IPS-15b (cell line): ENCODE results near the gene ZNF438.

Source experiments
- H3K27me3 ChIP-seq: one replicate; pipeline ENCODE4 v1.6.1; 2013; ENCODE audit warnings: low read length; ENCODE audit not compliant: control insufficient read depth, insufficient read depth
- H3K36me3 ChIP-seq: one replicate; pipeline ENCODE4 v1.6.1; 2013; ENCODE audit warnings: low read length; ENCODE audit not compliant: control insufficient read depth, insufficient read depth
- H3K4me1 ChIP-seq: one replicate; pipeline ENCODE4 v1.6.1; 2013; ENCODE audit warnings: mild to moderate bottlenecking, low read length; ENCODE audit not compliant: control insufficient read depth, insufficient read depth
- H3K4me3 ChIP-seq: one replicate; pipeline ENCODE4 v1.5.1; 2013; ENCODE audit warnings: low read depth, low read length
- H3K9ac ChIP-seq: one replicate; pipeline ENCODE4 v1.6.1; 2013; ENCODE audit warnings: low read depth, mild to moderate bottlenecking, low read length
- H3K9me3 ChIP-seq: one replicate; pipeline ENCODE4 v1.6.1; 2013; ENCODE audit warnings: mild to moderate bottlenecking, low read length; ENCODE audit not compliant: control insufficient read depth, insufficient read depth

Gene ZNF438

DNA sequence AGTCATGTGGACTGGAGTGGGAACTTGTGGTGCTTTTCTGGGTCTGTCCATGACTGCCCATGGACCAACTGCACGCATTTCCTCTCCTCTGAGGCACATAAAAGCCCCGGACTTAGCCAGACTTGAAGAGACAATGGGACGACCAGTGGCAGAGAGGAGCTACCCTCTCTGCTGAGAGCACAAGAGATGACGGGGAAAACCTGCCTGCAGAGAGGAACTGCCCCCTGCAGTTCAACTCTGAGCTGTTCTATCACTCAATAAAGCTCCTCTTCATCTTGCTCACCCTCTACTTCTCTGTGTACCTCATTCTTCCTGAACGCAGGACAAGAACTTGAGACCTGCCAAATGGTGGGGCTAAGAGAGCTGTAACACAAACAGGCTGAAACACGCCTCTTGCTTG is 184.5 kb downstream of the ZNF438 start:
- H3K4me3 ChIP-seq = no peak overlapping the region
- H3K9me3 ChIP-seq = no peaks in the 10 kb centered on the region
- H3K9ac ChIP-seq = no peak overlapping the region
- no peaks in the 10 kb centered on the region for H3K27me3 ChIP-seq
- no peaks in the 10 kb centered on the region for H3K4me1 ChIP-seq
- H3K36me3 ChIP-seq = no peaks in the 10 kb centered on the region

DNA sequence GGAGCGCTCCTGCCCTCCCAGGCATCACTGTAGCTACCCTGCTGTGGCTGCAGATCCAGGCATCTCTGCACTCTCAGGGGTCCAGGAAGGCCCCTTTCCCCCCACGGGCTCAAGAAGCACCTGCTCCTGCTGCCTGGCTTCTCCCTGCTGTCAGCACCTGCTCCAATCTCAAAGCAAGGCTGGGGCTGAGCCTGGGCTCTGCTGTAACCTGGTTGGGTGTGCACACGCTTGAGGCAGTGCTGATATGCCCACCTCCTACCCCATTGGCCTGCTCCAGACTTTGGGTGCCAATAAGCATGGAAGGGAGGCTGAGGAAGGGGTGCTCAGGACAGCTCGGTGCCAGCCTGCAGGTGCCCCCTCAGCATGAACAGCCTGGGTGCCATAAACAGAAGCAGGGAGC is 185.0 kb downstream of the ZNF438 start:
- Histone ChIP-seq H3K4me1 (no peaks in the 10 kb centered on the region), H3K36me3 (no peaks in the 10 kb centered on the region), H3K9ac (no peak overlapping the region), H3K9me3 (no peaks in the 10 kb centered on the region), H3K27me3 (no peaks in the 10 kb centered on the region), H3K4me3 (no peak overlapping the region)

DNA sequence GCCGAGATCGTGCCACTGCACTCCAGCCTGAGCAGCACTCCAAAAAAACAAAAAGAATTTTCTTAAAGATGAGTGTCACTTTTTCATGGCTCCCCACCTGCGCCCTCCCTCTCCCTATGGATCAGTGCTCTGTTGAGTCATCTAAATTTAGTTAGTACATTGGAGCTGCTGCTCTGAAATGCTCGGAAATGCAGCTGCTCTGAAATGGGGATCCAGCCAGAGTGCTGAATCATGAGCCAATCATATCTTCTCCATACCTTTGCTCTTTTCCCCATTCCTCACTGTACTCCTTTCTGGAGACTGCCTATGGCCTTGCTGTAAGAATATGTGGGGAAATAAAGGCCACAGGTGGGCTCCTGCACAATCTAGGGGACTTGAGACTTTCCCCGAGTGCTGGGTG is 188.8 kb downstream of the ZNF438 start:
- no peak overlapping the region for H3K4me3 ChIP-seq
- no peaks in the 10 kb centered on the region for H3K36me3 ChIP-seq
- H3K27me3 ChIP-seq = no peaks in the 10 kb centered on the region
- no peaks in the 10 kb centered on the region for H3K9me3 ChIP-seq
- no peak overlapping the region for H3K9ac ChIP-seq
- no peaks in the 10 kb centered on the region for H3K4me1 ChIP-seq

DNA sequence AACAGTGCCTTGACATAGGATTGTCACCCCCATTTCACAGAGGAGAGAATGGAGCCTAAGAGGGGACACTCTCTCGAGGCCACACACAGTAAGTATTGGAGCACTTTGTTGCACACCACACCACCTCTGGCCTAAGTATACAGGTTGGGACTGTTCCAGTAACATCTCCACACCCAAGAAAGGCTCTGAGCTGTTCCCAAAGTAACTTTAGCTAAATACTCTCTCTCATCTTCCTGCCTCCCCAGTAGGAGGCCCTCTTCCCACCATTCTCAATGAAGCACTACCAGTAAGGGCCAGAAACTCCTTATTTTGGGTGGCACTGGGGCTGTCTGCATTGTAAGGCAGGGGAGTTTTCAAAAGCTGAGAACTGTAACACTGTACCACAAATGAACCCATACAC is 189.5 kb downstream of the ZNF438 start:
- Histone ChIP-seq H3K9ac (no peak overlapping the region), H3K27me3 (no peaks in the 10 kb centered on the region), H3K9me3 (no peaks in the 10 kb centered on the region), H3K36me3 (no peaks in the 10 kb centered on the region), H3K4me1 (no peaks in the 10 kb centered on the region), H3K4me3 (no peak overlapping the region)

DNA sequence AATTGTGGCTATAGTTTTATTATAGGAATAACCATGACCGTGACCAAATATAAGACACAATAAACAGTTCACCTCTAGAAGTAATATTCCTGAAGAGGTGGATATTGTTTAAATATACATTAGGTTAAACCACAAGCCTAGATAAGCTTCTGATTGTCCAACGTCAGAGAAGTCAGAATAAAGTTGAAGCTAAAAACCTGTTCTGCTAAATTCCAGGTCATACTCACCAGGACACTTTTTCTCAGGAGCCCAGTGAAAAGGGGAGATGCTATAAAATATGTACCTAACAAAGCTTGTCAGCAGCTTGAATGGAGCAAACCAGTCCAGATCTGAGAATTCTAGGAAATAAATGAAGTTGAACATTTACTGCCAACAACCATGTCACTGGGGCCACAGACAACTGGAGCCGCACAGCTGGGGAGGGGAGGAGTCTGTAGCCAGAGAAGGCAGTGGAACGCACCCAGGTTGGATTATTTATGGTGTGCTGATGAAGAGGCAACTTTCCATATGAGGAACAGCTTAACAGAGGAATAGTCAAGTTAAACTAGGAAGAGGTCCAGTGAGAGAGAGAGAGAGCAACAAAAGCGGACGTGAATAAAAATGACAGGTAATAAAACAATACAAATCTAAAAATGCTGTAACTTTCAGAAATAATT is 191.1 kb downstream of the ZNF438 start:
- H3K9ac ChIP-seq = no peak overlapping the region
- H3K27me3 ChIP-seq = no peaks in the 10 kb centered on the region
- no peaks in the 10 kb centered on the region for H3K9me3 ChIP-seq
- H3K36me3 ChIP-seq = no peaks in the 10 kb centered on the region
- H3K4me3 ChIP-seq = no peak overlapping the region
- H3K4me1 ChIP-seq = no peaks in the 10 kb centered on the region

DNA sequence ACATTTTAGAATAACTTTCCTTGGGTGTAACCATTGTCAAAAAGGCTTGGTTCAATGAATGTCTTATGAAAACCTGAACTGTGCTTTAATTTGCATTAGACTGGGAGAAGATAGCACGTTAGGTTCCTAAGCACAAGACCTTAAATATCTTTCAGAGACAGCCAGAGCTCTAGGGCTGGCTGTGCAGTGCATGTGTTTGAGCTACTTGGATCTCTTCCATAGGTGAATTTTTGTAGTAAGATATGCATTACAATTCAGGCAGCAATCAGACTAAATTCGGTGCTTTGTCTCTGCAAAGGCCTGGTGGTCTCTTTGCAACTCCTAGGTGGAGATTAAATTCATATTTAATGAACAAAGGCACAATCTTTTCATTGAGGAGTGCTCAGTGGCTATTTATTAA is 192.0 kb downstream of the ZNF438 start:
- Histone ChIP-seq H3K4me1 (no peaks in the 10 kb centered on the region), H3K36me3 (no peaks in the 10 kb centered on the region), H3K4me3 (no peak overlapping the region), H3K9ac (no peak overlapping the region), H3K27me3 (no peaks in the 10 kb centered on the region), H3K9me3 (no peaks in the 10 kb centered on the region)

DNA sequence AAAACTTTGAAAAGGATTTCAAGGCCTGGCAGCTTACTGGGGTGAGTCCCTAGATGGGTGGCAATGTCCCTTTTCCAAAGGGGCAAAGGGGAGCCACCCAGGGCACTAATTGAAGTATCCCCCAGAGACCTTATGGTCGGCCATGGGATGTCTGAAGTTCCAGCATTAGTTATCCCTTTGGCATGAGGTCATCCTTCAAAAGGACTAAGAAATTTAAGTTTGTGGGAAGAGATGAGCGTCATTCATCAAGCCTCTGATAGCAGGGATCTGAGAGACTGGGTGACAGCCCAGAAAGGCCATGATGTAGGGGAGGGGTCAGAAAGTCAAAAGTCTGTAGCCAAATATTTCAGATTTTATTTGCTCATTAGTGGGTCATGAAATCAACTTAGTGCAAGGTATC is 195.3 kb downstream of the ZNF438 start:
- no peaks in the 10 kb centered on the region for H3K36me3 ChIP-seq
- no peak overlapping the region for H3K9ac ChIP-seq
- no peaks in the 10 kb centered on the region for H3K9me3 ChIP-seq
- no peaks in the 10 kb centered on the region for H3K27me3 ChIP-seq
- no peaks in the 10 kb centered on the region for H3K4me1 ChIP-seq
- H3K4me3 ChIP-seq = no peak overlapping the region

DNA sequence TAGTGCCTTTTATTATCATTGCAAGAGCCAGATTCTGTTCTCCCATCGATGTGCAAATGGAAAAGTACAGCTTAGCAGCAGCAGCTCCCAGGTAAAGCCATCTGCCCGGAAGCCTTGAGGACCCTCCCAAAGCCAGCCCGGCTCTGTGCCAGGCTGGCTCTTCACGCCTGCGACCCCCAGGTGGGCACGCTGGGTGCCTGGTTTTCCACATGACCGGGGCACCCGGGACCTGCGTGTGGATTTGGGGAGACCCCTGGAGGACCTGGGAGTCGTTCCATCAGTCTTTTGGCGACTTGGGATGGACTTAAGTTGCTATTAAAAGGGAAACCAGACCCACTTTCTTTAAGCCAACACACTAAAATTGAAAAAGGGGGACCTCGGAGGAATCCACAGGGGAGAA is 196.5 kb downstream of the ZNF438 start:
- Histone ChIP-seq H3K36me3 (no peaks in the 10 kb centered on the region), H3K27me3 (no peaks in the 10 kb centered on the region), H3K4me3 (no peak overlapping the region), H3K9ac (no peak overlapping the region), H3K9me3 (no peaks in the 10 kb centered on the region), H3K4me1 (peaks cover 6% of the 10 kb centered on the region)

DNA sequence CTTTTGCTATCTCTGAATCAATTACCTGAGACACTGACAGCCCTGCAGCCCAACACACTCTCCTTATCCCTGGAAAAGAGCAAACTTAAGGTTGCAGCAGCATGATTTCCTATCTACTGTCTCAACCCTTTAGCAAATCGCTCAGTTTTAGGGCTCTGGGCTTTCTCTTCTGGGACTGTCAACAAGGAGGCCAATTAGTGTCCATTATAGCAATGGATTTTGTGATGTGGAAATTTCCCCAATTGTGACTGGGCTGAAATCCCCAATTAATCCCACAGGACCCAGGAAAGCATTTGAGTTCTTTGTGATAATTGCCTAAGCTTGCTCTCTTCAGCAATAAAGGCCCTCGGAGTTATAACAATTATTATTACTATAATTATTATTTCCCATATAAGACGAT is 197.0 kb downstream of the ZNF438 start:
- no peak overlapping the region for H3K4me3 ChIP-seq

DNA sequence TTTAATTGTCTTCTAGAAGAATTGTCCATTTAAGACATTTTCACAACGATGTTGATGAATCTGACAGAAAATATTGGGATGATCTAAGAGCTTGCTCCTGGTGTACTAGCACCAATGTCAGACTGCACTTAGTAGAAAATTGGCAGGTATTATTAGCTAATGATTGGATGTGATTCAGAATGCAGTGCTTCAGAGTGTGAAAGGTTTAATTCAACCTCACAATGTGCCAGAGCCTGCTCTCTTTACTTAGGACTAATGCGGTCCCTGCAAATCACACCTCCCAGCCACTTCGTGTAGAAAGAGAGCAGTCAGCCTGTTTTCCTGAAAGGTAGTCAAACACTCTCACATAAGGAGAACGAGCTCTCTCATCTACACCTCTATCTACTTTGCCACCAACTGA is 197.5 kb downstream of the ZNF438 start:
- H3K9me3 ChIP-seq = no peaks in the 10 kb centered on the region
- H3K36me3 ChIP-seq = no peaks in the 10 kb centered on the region
- H3K9ac ChIP-seq = no peak overlapping the region
- no peaks in the 10 kb centered on the region for H3K27me3 ChIP-seq
- H3K4me1 ChIP-seq = peaks cover 6% of the 10 kb centered on the region
- no peak overlapping the region for H3K4me3 ChIP-seq

More for the DNA sequence above, 197.0 kb downstream of the ZNF438 start:
- H3K27me3 ChIP-seq = no peaks in the 10 kb centered on the region
- no peaks in the 10 kb centered on the region for H3K36me3 ChIP-seq
- H3K4me1 ChIP-seq = peaks cover 6% of the 10 kb centered on the region
- no peak overlapping the region for H3K9ac ChIP-seq
- no peaks in the 10 kb centered on the region for H3K9me3 ChIP-seq

DNA sequence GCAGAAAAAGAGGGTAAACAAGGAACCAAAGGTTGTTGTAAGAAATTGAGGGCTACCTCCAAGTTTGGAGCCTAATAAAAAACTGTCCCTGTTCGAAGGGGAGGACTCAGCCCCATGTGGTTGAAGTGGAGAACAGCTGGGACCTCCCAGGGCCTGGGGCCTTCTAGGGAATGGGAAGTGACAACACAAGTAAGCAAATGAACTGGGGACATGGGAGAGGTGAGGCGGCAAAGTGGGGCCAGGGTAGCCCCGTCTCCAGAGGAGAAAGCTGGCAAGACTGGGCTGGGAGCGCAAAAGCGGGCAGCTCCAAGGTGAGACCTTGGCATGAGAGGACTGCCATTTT is 198.1 kb downstream of the ZNF438 start:
- Histone ChIP-seq H3K4me3 (no peak overlapping the region), H3K4me1 (peaks cover 6% of the 10 kb centered on the region), H3K9me3 (no peaks in the 10 kb centered on the region), H3K36me3 (no peaks in the 10 kb centered on the region), H3K9ac (no peak overlapping the region), H3K27me3 (no peaks in the 10 kb centered on the region)

DNA sequence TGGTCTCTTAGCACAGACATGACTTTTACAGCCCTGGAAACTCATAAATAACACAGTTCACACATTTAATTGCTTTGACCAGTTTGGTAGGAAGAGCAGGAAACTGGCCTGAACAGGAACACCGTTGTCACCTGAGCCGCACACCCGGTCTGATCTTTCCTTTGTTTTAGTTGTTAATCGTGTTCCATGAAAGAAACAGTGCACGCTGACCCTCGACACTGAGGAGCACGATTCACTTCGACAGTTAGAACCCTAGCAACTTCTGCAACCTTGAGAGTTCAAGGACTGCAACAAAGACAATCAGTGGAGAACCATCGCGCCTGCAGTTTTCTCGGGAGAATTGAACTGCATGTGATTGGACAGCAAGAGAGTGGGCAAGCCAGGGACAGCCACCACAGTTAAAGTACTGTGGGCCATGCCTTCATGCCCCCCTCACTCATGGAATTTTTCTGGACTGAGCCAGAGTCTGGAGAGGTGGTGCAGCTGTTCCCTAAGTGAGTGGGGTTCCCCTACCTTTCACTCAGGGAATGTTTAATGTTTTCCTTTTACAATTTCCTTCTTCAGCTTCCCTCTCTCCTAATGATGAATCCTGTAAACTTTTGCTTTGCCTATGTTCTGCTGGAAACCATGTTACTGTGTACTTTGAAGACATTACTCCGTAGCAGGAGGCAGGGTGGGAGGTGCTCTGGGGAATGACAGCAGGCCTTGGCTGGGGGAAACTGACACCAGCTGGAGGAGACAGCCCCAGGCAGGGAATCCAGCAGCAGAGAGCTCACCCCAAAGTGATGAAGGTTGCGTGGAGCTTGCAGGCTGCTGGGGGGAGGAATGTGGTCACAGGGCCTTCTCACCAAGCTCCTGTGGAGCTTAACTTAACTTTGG is 198.7 kb downstream of the ZNF438 start:
- H3K27me3 ChIP-seq = no peaks in the 10 kb centered on the region
- H3K9me3 ChIP-seq = no peaks in the 10 kb centered on the region
- peaks cover 6% of the 10 kb centered on the region for H3K4me1 ChIP-seq
- no peak overlapping the region for H3K9ac ChIP-seq
- no peak overlapping the region for H3K4me3 ChIP-seq
- no peaks in the 10 kb centered on the region for H3K36me3 ChIP-seq
